Keratinocyte (primary cell): ENCODE measurements around the gene NUBP2.

ENCODE experiments used
- CTCF ChIP-seq, 3 experiments: IDR thresholded peaks in 1 of 3; conservative IDR thresholded peaks in 1 of 3; optimal IDR thresholded peaks in 1 of 3; 2 replicates in 2 of 3; 3 replicates in 1 of 3; pipeline versions ENCODE3 to v1.5.1; 2011; ENCODE audit warnings: low read length in 3 of 3, mild to moderate bottlenecking in 3 of 3, moderate library complexity in 2 of 3, control low read depth in 1 of 3, inconsistent platforms in 1 of 3; ENCODE audit not compliant: insufficient read depth in 2 of 3; ENCODE audit errors: extremely low read depth in 1 of 3
- EZH2 ChIP-seq: IDR thresholded peaks from one replicate; pipeline ENCODE4 v1.6.1; 2012; ENCODE audit warnings: inconsistent platforms, mild to moderate bottlenecking, low read length, moderate library complexity

- TF ChIP-seq CTCF (optimal IDR thresholded peaks at IDR 0.05 in 1 of 3, IDR thresholded peaks at IDR 0.05 in 1 of 3, conservative IDR thresholded peaks at IDR 0.05 in 1 of 3; ENCODE audit: extremely low read depth in 1 of 3, insufficient read depth in 2 of 3, low read length in 3 of 3) (no peak), EZH2 (no peak)
Measured at GRCh38 chr16:1769402-1770300, 13.1 kb upstream of the NUBP2 start.
